Brain pericyte (primary cell): ENCODE measurements around the gene CABLES1.

Experiments
- DNase-seq: peaks from one replicate; pipeline ENCODE4 v3.0.0-alpha.2; 2012; ENCODE audit warnings: low read depth, low spot score

CABLES1 gene

DNA sequence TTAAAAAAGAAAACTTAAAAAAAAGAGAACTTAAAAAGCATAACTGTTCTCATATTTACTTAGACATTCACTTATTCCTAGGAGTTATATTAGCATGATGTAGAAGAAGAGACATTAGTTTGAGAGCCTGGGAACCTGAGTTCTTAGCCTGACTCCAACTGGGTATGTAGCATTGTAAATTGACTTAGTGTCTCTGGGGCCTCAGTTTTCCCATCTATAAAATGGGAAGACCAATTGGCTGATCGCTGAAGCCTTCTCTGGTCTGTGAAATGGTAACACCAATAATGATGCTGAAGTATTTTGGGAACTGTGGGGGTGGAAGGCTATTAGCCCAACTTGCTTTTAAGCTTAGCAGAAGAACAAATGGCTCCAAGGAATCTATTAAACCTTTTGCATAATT is 55.9 kb downstream of the CABLES1 start:
- DNase-seq: no peak

DNA sequence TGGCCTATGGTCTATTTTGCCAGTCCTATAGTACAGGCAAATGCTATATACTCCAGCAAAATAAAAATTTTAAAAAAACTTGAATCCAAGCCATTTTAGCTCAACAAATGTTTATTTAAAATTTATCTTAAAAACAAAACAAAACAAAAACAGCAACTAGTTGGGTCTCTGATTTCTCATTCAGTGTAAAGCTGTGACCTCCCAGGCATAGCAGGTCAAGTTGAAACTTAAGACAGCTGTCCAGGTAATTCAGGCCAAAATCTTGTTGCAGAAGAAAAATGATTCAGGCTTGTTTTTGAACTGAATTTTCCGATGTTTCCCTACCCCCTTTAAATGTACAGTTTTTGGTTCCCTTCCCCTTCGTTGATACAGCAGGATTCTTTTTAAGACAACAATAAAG is 58.5 kb downstream of the CABLES1 start:
- no peak for DNase-seq

DNA sequence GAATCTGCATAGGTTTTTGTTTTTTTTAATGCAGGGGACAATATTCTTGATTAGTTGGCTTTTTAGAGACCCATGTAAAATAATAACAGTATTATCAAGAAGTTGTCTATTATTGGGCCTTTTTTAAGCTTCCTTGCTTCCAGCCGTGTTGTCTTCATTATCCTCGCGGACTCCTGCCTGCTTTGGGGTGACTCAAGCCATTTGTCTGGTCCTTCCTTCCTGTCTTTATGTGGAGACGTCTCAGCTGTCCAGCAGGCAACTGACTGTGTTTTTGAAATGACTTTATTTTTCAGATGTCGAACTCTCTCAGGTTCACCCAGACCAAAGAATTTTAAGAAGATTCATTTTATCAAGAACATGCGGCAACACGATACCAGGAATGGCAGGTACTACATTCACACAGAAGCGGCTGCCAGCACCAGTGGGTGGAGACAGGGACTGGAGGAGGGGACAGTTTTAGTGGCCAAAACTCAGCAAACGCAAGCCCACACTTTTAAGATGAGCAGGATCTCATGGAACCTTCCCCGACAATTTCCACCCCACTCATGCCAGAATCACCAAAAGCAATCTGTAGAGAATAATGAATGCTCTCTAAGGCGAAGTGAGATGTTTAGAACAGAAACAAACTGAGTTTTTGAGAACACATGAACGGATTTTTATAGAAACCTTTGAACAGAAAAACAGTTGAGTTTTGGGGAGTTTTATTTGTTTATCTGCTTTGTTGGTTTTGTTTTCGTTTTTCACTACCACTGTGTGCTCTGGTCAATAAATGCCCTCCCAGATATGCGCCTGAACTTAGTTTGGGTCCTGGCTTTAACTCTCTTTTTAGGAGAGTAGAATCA is 59.1 kb downstream of the CABLES1 start:
- DNase-seq: no peak

DNA sequence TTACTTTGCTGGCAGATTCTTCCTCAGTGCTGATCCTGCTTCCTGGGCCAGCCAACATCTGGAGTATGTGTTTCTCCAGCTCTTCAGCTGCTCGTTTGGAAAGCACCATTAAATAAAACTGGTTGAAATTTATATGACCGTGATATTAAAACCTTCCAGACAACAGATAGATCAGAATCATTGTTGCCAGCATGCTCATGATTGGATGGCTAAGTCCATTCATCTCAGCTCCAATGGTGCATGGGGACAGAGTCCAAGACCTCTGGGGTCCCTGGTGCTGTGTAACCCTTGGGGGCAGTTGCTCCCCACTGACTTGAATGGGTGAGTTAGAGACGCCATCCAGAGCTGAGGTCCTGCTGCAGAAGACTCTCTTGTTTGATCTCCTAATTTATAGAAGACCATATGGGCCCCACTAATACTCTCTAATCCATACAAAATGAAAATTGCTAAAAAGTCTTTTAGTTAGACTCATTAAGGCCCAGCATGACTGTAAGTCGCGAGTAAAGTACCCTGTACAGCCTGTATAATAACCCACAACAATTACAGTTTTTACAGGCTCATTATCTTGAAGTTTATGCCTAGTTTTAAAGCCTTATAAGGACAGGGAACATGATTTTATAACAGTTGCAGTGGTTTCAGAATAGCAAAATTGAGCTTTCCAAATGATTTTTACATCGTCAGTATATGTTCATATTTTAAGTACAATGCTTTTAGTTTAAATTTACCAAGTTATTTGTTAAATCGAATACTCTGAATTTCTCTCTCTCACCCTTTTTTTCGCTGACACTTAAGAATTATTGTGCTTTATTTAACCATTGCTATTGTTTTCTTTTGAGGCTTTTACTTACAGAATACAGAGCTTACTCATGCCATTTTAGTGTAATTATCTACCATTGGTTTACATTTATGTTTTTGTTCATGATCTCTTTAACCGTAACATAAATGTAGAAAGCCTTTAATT is 60.0 kb downstream of the CABLES1 start:
- DNase-seq: no peak

DNA sequence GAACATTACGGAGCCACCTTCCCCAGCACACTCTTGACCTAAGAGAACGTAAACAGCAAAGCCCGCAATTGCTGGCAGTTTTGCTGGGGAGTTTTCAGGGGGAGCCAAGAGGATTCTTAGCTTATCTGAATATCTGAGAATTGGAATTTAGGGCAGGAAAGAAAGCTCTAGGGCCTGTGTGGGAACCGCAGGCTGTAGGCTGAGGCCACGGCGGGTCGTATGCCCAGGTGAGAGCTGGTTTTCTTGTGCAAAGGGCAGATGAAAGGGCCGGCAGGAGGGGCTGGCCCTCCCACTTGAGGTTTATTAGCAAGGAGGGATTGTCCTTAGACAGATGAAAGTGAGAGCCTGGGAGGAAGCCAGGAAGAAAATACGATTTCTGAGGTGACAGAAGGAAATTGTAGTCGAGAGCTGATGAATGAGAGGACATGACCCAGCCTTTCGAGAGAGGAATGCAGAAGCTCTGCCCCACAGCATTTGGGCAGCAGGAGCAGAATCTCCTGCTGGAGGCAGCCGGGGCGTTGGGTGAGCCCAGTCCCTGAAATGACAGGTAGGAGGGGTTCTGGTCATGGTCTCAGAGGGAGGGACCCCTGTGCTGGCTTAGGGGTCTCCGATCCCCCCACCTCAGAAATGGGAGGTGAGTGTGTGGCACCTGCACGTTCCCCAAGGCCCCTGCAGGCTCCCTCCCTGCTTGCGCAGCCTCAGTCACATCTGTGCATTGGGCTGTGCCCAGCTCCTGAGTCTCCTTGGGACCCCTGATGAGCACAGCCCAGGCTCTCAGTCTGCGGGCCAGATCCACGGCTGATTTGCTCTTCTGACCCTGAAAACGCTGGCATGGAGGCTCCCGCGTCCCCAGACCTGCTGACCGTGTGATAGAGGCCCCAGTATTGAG is 61.1 kb downstream of the CABLES1 start:
- no peak for DNase-seq

DNA sequence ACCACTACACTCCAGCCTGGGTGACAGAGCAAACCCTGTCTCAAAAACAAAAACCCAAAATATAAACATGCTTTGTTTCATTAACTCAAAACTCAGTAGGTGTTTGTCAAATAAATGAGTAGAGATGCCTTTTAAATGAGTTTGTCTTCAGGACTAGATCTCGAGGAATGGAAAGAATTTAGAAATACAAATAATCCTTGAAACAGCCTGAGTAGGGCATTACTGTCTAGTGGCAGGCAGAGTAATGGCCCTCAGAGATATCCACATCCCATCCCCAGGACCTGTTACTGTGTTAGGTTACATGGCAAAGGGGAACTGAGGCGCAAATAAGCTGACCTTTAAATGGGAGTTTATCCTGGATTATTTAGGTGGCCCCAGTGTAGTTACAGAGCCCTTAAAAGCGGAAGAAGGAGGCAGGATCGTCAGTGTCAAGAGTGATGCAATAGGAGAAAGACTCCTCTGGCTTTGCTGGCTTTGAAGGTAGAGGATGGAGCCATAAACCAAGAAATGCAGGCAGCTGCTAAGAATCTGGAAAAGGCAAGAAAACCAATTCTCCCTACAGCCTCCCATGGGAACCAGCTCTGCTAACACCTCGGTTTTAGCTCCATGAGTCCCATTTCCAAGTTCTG is 63.0 kb downstream of the CABLES1 start:
- no peak for DNase-seq

DNA sequence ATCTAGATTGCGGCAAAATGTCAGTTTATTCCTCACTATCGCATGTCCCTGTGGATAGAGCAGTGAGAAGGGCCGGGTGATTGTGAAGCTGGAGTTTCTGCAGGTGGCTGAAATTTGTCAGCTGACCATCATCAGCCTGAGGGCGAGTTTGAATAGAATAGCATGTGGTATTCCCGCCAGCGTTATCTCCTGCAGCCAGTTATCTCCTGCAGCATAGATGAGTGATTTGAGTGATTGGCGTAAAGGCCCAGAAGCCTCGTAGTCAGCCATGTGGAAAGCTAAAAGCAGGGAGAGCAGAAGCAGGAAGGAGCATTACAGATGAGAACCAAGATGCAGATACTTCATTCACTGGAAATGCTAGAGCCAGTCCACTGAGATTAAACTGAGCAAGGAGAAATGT is 65.5 kb downstream of the CABLES1 start:
- no peak for DNase-seq

DNA sequence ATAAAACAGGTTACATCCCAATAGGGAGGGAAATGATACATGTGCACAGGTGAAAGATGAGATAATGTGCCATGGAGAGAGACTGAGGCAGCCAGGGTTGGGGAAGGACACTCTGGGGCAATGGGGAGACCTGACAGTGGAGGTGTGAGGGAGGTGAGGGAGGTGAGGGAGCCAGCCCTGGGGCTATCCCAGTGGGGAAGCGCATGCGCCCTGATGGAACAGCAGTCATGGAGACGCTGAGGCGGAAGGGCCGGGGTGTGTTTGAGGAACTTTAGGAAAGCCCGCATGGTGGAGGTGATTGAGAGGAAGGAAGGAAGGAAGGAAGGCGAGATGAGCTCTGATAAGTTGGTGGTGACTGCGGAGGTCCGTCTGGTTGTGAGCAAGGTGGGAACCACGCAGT is 66.5 kb downstream of the CABLES1 start:
- no peak for DNase-seq

DNA sequence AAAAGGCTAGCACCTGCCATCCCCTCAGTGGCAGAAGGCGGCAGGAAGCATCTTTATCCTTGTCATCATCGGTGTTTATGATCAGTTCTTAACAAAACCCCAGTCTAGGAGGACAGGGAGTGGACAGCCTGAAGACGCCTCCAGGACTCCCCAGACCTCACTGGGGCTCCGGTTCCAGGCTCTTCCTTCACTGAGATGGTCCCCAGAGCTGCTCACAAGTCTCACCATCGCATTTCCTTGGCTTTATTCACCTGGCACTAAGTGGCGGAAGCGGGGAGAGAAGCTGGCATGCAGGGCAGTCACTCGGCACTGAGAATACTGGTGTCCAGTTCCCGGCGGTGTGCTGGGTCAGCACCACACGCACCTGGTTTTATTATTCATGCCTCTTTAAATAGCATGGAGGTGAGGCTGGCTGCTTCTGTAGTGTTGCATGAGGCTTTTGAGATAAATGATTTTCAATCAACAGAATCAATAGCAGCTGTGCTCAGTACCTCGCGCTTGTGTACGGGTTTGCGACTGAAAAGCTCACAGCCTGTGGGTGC is 68.7 kb downstream of the CABLES1 start:
- DNase-seq: no peak

DNA sequence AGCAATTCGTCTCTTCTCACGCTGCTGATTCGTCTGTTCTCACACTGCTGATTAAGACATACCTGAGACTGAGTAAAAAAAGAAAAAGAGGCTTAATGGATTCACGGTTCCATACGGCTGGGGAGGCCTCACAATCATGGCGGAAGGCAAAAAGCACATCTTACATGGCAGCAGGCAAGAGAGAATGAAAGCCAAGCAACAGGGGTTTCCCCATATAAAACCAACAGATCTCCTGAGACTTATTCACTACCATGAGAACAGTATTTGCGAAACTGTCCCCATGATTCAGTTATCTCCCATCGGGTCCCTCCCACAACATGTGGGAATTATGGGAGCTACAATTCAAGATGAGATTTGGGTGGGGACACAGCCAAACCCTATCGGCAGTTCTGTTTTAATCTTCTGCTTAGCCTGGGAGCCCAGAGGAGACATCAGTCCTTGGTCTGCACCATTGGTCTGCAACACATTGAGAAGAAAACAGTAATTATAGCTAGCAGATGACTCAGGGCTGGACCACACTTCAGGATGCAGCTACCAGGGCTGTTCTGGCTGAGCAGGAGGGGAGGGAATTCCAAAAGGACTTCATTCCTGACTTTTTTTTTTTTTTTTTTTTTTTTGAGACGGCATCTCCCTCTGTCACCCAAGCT is 69.4 kb downstream of the CABLES1 start:
- no peak for DNase-seq

DNA sequence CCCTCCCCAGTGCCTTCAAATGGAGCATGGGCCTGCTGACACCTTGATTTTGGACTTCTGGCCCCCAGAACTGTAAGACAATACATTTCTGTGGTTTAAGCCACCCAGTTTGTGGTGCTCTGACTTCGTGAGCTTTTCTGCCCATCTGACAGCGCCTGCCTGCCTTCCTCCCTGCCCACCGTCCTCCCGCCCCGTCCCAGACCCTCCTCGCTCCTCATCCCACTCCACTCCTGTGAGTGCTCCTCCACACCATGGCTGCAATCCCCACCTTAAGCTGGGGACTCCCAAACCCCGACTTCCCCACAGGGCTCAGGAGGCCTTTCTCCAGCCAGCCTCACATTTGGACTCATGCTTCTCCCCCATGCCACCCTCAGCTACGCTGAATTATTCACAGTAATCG is 70.7 kb downstream of the CABLES1 start:
- no peak for DNase-seq

DNA sequence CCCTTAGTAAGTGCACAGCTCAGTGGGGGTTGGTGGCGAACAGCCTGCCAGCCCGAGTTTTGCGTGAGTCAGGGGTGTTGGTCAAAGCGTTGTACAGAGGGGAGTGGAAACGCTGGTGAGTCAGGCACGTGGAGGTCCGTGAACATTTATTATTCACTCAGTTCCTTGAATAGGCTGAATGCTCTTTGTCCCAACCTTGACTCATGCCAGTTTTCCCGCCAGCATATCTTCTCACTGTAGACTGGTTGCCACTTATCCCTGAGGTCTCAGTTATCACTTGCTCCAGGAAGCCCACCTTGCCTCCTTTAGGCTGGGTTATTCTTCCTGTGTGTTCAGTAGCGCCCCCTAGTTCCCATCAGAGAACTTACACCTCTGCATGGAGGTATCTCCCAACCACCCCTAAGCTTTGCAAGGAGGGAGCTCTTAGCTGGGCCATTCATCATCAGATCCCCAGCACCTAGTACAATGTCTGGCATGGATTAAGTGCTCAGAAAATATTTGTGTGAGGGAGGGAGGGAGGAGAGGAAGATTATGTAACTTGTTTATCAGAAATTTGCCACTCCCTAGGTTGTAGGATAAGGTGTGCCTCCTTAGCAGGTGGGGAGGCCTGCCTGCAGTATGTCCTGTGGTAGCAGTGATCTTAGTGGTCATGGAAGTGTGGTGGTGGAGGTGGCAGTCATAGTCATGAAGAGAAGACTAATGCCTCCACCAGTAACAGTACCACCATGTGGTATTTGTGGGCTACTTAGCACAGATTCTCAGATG is 72.1 kb downstream of the CABLES1 start:
- no peak for DNase-seq

DNA sequence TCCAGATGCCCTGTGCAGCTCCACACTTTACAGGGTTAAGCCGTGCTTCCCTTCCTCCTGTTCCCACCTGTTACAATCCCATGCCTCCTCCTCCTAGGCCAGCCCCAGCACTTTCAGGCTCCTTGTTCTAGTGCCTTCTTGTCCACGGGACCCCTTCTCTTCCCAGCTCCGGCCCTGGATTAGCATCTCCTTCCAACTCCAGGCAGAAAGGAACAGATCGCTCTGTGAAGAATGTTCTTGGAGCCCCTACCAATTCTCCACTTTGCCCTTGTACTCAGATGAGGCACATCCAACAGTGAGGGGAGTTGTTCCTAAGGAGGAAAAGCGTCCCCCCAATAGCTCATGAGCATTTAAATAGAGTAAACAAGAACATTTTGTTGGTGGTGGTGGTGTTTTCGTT is 72.7 kb downstream of the CABLES1 start:
- DNase-seq: no peak

DNA sequence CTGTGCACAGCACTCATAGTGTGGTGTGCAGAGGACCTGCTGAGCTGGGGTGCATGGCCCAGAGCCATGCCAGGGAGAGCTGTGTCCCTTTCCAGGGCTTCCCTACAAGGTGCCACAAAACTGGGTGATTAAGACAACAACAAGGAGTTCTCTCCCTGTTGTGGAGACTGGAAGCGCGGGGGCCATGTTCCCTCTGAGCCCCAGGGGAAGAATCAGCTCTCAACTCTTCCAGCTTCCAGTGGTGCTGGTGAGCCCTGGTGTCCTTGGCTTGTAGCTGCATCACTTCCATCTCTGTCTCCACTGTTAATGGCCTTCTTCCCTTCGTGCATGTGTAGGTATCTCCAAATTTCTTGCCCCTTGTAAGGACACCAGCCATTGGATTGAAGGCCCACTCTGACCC is 73.3 kb downstream of the CABLES1 start:
- no peak for DNase-seq

DNA sequence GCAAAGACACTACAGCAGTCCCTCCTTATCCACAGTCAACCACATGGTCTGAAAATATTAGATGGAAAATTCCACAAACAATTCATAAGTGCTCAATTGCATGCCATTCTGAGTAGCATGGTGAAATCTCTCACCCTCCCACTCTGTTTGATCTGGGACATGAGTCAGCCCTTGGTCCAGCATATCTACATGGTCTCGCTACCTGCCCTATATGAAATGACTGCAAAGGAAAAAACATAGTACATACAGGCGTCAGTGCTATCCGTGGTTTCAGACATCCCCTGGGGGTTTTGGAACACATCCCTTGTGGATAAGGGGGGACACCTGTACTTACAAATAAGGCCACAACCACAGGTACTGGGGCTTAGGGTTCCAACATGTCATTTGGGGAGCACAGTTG is 73.7 kb downstream of the CABLES1 start:
- DNase-seq: no peak

DNA sequence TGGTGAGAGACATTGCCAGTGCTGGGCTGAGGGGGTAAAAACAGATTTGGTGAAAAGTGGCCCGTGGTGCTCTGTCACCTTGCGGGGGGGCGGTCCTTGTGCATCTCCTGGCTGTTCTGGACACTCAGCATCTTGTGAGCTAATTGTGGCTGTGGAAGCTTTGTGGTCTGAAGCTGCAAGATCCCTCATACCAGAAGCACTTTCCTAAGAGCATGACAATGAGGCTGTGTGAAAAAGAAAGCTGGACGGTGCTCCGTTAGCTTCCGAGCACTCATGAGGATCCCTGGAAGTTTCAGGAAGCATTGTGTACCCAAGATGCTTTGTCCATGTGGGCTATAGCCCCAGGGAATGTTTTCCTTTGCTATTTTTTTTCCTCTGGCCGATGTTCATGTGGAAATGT is 74.5 kb downstream of the CABLES1 start:
- no peak for DNase-seq

DNA sequence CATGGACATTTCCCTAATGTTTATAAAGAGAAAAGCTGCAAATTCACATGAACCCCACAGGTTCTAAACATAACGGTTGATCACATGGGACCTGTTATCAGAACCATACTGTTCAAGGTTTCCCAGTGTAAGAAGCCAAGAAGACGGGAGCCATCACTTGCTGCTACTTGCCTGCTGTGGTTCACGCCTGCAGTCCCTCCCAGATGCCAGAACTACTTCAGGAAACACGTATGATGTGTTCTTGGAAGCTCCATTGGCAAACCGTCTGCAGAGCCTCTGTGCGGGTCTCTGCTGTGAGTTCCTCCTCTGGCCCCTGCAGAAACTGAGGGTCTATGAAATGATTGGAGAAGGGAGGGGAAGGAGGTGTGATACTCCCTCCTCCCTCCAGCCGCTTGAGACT is 75.2 kb downstream of the CABLES1 start:
- no peak for DNase-seq

DNA sequence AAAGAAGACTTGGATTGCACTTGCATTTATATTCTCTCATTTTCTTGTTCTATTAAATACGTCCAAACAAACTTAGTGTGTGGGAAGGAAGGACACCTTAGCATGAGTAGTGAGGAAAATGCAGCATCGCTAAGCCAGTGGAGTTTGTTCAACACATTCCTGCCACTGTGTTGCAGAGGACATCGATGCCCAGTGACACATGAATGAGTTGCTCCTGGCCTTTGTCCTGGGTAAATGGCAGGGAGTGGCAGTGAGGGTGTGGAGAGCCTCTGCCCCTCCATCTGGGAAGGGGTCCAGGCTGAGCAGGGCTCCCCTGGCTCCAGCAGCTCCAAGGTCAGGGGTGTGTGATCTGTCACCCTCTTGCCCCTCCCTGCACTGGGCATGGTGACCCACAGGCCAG is 75.9 kb downstream of the CABLES1 start:
- no peak for DNase-seq

DNA sequence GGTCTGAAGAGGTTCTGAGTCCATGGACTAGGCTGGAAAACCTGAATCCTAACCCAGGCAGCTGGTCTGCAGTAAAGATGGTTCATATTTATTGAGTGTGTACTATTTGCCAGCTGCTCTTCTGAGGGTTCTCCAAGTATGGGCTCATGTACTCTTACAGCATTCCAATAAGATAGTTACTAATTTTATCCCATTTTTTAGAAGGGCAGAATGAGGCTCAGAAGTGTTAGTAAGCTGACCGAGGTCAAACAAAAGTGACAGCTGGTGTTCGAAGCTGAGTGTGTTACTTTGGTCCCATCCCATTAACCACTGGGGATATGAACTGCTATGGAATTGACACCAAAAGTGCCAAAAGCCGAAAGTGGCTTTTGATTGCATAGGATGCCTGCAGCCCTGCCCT is 76.9 kb downstream of the CABLES1 start:
- no peak for DNase-seq

DNA sequence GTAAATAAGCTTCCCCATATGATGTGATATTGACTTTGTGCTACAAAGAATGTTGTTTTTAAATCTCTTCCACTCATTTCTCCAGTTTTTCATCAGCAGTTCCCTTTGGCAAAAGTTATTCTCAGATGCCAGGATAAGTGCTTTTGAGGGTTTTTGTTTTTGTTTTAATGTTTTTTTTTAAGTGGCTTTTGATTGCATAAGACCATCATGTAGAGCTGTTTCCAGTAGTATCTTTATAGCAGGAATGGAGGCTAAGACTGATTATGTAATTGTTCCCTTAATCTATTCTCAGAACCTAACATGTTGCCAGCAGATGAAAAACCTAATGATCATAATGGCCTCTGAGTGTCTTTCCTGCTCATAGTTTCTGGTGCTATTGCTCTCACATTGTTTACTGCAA is 77.9 kb downstream of the CABLES1 start:
- DNase-seq: no peak
